Naive thymus-derived CD4-positive, alpha-beta T cell (primary cell): Measurements from ENCODE around the gene DSG4. TPM values are rescaled to one million over a fixed set of nuclear protein-coding genes. Genes with fewer than 3 reads are reported as not detected.
"Not testable (repeated sequence)": the region's sequence is repeated elsewhere in the genome, so short reads cannot be mapped to it uniquely, and the experiment has no call there.

ENCODE experiments used
- ATAC-seq: fragments of 150-1000 bp; cut with Tn5 transposase; 2 replicates; pipeline ENCODE4 v1.10.0; 2021; ENCODE audit warnings: mild to moderate bottlenecking, moderate library complexity
- CTCF ChIA-PET: fragments of 350-600 bp; sonication (Branson Sonifier 250); formaldehyde crosslinking; loops from one replicate; lab custom pipeline; 2021; ENCODE audit warnings: antibody characterized with exemption; lab: Charles Lee
- POLR2A ChIA-PET: fragments of 350-600 bp; sonication (Branson Sonifier 250); formaldehyde crosslinking; loops from one replicate; lab custom pipeline; 2021; ENCODE audit warnings: antibody characterized with exemption, inconsistent platforms; lab: Charles Lee
- DNase-seq, 9 donors: peaks; one replicate each; pipeline versions ENCODE4 v3.0.0 to v3.0.0-alpha.2; 2020 to 2022; ENCODE audit warnings: mixed read lengths in 1 of 9
- H3K27ac ChIP-seq: one replicate; pipeline ENCODE4 v1.7.0; 2013; ENCODE audit warnings: mild to moderate bottlenecking, low read depth, low read length, moderate library complexity
- H3K27me3 ChIP-seq, 2 donors: one replicate each; pipeline ENCODE4 v1.7.0; 2013; ENCODE audit warnings: low read length in 2 of 2, mild to moderate bottlenecking in 2 of 2, moderate library complexity in 2 of 2; ENCODE audit not compliant: control insufficient read depth in 2 of 2, insufficient read depth in 2 of 2
- H3K36me3 ChIP-seq, 3 experiments: 1 replicate in 2 of 3; 2 replicates in 1 of 3; pipeline ENCODE4 v1.7.0; 2013; ENCODE audit warnings: low read length in 3 of 3, mild to moderate bottlenecking in 3 of 3, moderate library complexity in 1 of 3; ENCODE audit not compliant: insufficient read depth in 3 of 3, control insufficient read depth in 2 of 3
- H3K4me1 ChIP-seq, 2 donors: one replicate each; pipeline ENCODE4 v1.7.0; 2013; ENCODE audit warnings: low read length in 2 of 2, mild to moderate bottlenecking in 2 of 2, moderate library complexity in 1 of 2; ENCODE audit not compliant: control insufficient read depth in 2 of 2, insufficient read depth in 2 of 2
- H3K4me3 ChIP-seq: 2 replicates; pipeline ENCODE4 v1.7.0; 2013; ENCODE audit warnings: mild to moderate bottlenecking, low read length
- H3K9me3 ChIP-seq, 3 experiments: 1 replicate in 2 of 3; 2 replicates in 1 of 3; pipeline ENCODE4 v1.7.0; 2013; ENCODE audit warnings: low read length in 3 of 3; ENCODE audit not compliant: control insufficient read depth in 2 of 3
- H3K27ac Mint-ChIP-seq, 9 donors: one replicate each; pipeline ENCODE4 v1.8.0; 2020 to 2022; ENCODE audit warnings: mixed read lengths in 9 of 9, mild to moderate bottlenecking in 8 of 9, moderate library complexity in 5 of 9, inconsistent platforms in 2 of 9
- H3K27me3 Mint-ChIP-seq, 5 donors: one replicate each; pipeline ENCODE4 v1.8.0; 2021 to 2022; ENCODE audit warnings: mixed read lengths in 5 of 5, mild to moderate bottlenecking in 1 of 5
- H3K36me3 Mint-ChIP-seq, 5 donors: one replicate each; pipeline ENCODE4 v1.8.0; 2020 to 2022; ENCODE audit warnings: mixed read lengths in 5 of 5, mild to moderate bottlenecking in 3 of 5, inconsistent platforms in 1 of 5
- H3K4me1 Mint-ChIP-seq, 7 donors: one replicate each; pipeline ENCODE4 v1.8.0; 2020 to 2022; ENCODE audit warnings: mixed read lengths in 7 of 7, mild to moderate bottlenecking in 3 of 7, inconsistent platforms in 1 of 7
- H3K4me3 Mint-ChIP-seq, 10 donors: one replicate each; pipeline ENCODE4 v1.8.0; 2020 to 2022; ENCODE audit warnings: mild to moderate bottlenecking in 10 of 10, mixed read lengths in 10 of 10, moderate library complexity in 6 of 10, inconsistent platforms in 2 of 10
- H3K9me3 Mint-ChIP-seq, 11 donors: one replicate each; pipeline ENCODE4 v1.8.0; 2020 to 2022; ENCODE audit warnings: mixed read lengths in 11 of 11, mild to moderate bottlenecking in 4 of 11, inconsistent platforms in 1 of 11, moderate library complexity in 1 of 11
- intact Hi-C, 2 donors: fragments of 100-400 bp; cut with micrococcal nuclease; formaldehyde crosslinking; loops; one replicate each; pipeline ENCODE4 v1.15.1; 2023
- polyA plus RNA-seq, 2 donors: library from polyadenylated mRNA; unstranded; fragments of 300-500 nt; fragmentation: Illumina TruSeq; gene quantifications; one replicate each; pipeline ENCODE4 v1.2.3, GENCODE V29; 2021
- total RNA-seq, 6 experiments: library from RNA in 5 of 6; stranded (reverse) in 5 of 6; gene quantifications; 1 replicate in 5 of 6; 2 replicates in 1 of 6; pipeline ENCODE4 v1.2.3 and lab custom pipeline; 2021 to 2026

DSG4 gene
- not detected for total RNA-seq
- polyA plus RNA-seq = not detected
- not detected for total RNA-seq (lab: John Stamatoyannopoulos, UW)

DNA sequence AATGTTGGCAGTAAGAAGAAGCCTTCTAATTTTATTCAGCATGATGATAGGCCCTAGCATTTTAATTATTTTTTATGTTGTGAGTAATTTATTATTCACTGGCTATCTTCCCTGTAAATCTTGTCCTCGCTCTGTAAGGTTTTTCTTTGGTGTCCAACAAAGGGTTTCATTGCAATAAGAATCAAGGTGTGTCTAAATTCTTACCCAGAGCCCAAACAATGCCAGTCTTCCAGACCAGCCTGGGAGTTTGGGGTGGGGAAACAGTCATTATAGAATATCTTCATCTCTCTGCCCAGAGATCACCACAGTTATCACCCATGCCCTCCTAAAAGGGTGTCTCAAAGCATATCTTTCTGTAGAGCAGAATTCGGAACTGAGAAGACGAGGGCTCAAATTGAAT is at the start of gene DSG4:
Gene DSG4 (plus strand): TSS at position 301 of the 400 bp plus-strand sequence. CDS start 135 bp downstream, outside the sequence.
- DNase-seq (no peak), ATAC-seq (no peak)
- H3K27ac Mint-ChIP-seq = no peak within 1 kb of the TSS
- peaks cover 0 to 4% (median 0%) of the 10 kb centered on the region in 11 donors for H3K9me3 Mint-ChIP-seq
- Histone ChIP-seq H3K27me3 (no peaks in the 10 kb centered on the region), H3K4me3 (no peak within 1 kb of the TSS), H3K9me3 (no peaks in the 10 kb centered on the region), H3K4me1 (no peaks in the 10 kb centered on the region), H3K27ac (no peak within 1 kb of the TSS), H3K36me3 (no peaks in the 10 kb centered on the region)
- POLR2A ChIA-PET = no interaction called here
- H3K4me1 Mint-ChIP-seq = no peaks in the 10 kb centered on the region
- intact Hi-C loops = no loop called here
- H3K27me3 Mint-ChIP-seq = no peaks in the 10 kb centered on the region
- CTCF ChIA-PET = no interaction called here
- H3K36me3 Mint-ChIP-seq = no peaks in the 10 kb centered on the region
- H3K4me3 Mint-ChIP-seq = no peak within 1 kb of the TSS

DNA sequence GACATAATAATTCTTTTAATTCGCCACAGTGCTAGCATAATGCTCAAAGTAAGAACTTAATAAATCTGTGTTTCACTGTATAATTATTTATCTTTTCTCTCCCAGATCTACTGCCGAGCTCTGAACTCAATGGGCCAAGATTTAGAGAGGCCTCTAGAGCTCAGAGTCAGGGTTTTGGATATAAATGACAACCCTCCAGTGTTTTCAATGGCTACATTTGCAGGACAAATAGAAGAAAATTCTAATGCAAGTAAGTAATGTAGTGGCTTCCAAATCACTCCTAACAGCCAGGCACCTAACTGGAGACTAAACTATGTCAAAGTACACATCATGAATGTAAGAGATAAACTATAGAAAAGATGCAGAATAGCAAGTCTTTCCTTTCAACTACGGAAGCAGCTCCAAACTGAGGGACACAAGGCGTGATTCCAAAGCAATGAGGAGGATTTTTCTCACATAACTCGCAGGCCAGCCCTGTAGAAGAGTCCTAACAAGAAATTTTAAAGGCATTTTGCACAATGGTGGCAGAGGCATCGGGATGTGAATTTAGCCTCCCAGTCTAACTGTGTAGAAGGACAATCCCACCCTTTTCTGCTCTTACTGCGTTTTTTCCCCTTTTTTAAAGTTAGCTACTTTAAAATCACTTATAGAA is 46.7 kb upstream of the DSG4 start:
- no peak overlapping the region for H3K4me3 Mint-ChIP-seq
- H3K27me3 ChIP-seq = no peaks in the 10 kb centered on the region
- H3K27me3 Mint-ChIP-seq = no peaks in the 10 kb centered on the region
- DNase-seq (no peak), ATAC-seq (no peak)
- CTCF ChIA-PET = no interaction called here
- H3K4me1 ChIP-seq = no peaks in the 10 kb centered on the region
- no peak overlapping the region for H3K4me3 ChIP-seq
- intact Hi-C loops = no loop called here
- H3K36me3 ChIP-seq = no peaks in the 10 kb centered on the region
- POLR2A ChIA-PET = no interaction called here
- no peaks in the 10 kb centered on the region for H3K9me3 ChIP-seq
- H3K27ac Mint-ChIP-seq = no peak overlapping the region
- no peak overlapping the region for H3K27ac ChIP-seq
- H3K36me3 Mint-ChIP-seq = no peaks in the 10 kb centered on the region
- H3K4me1 Mint-ChIP-seq = peaks cover 0 to 2% (median 0%) of the 10 kb centered on the region in 7 donors
- peaks cover 0 to 3% (median 0%) of the 10 kb centered on the region in 11 donors for H3K9me3 Mint-ChIP-seq

- H3K27me3 ChIP-seq = no peaks in the 10 kb centered on the region
- no peaks in the 10 kb centered on the region for H3K9me3 ChIP-seq
- no peaks in the 10 kb centered on the region for H3K27me3 Mint-ChIP-seq
- H3K4me1 ChIP-seq = no peaks in the 10 kb centered on the region
- no peak overlapping the region for H3K27ac Mint-ChIP-seq
- ChIA-PET CTCF (no interaction called here), POLR2A (no interaction called here)
- H3K36me3 Mint-ChIP-seq = no peaks in the 10 kb centered on the region
- no peak overlapping the region for H3K27ac ChIP-seq
- intact Hi-C loops = no loop called here
- H3K4me3 ChIP-seq = no peak overlapping the region
- H3K9me3 Mint-ChIP-seq = peaks cover 0 to 13% (median 0%) of the 10 kb centered on the region in 11 donors
- no peak for DNase-seq
- no peak overlapping the region for H3K4me3 Mint-ChIP-seq
- no peaks in the 10 kb centered on the region for H3K4me1 Mint-ChIP-seq
- ATAC-seq = no peak
- no peaks in the 10 kb centered on the region for H3K36me3 ChIP-seq
These were observed 33.1 kb upstream of the DSG4 start for GRCh38 chr18:31343454-31343853.

DNA sequence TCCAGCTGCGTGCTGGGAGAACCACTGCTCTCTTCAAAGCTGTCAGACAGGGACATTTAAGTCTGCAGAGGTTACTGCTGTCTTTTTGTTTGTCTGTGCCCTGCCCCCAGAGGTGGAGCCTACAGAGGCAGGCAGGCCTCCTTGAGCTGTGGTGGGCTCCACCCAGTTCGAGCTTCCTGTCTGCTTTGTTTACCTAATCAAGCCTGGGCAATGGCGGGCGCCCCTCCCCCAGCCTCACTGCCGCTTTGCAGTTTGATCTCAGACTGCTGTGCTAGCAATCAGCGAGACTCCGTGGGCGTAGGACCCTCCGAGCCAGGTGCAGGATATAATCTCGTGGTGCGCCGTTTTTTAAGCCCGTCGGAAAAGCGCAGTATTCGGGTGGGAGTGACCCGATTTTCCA is 23.2 kb upstream of the DSG4 start:
- H3K27me3 ChIP-seq, H3K27ac ChIP-seq, H3K27ac Mint-ChIP-seq, H3K4me3 ChIP-seq, CTCF ChIA-PET, H3K27me3 Mint-ChIP-seq, H3K9me3 Mint-ChIP-seq, H3K36me3 Mint-ChIP-seq, H3K9me3 ChIP-seq, ATAC-seq, H3K4me3 Mint-ChIP-seq, POLR2A ChIA-PET, H3K4me1 Mint-ChIP-seq, intact Hi-C loops, DNase-seq, H3K4me1 ChIP-seq, H3K36me3 ChIP-seq: not testable (repeated sequence)

DNA sequence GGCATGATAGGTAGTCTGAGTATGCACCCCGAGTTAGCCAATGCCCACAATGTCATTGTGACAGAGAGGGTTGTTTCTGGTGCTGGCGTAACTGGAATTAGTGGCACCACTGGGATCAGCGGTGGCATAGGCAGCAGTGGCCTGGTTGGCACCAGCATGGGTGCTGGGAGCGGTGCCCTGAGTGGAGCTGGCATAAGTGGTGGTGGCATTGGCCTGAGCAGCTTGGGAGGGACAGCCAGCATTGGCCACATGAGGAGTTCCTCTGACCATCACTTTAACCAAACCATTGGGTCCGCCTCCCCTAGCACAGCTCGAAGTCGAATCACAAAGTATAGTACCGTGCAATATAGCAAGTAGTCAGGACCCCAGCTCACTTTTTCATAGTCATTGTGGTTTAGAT is 21.6 kb upstream of the DSG4 start:
- Mint-ChIP-seq H3K36me3 (peaks cover 0 to 7% (median 0%) of the 10 kb centered on the region in 5 donors), H3K27me3 (no peaks in the 10 kb centered on the region), H3K4me1 (no peaks in the 10 kb centered on the region), H3K4me3 (no peak overlapping the region), H3K27ac (no peak overlapping the region), H3K9me3 (peaks cover 0 to 6% (median 0%) of the 10 kb centered on the region in 11 donors)
- intact Hi-C loops = no loop called here
- CTCF ChIA-PET = no interaction called here
- Histone ChIP-seq H3K4me3 (no peak overlapping the region), H3K36me3 (no peaks in the 10 kb centered on the region), H3K4me1 (no peaks in the 10 kb centered on the region), H3K9me3 (no peaks in the 10 kb centered on the region), H3K27me3 (no peaks in the 10 kb centered on the region), H3K27ac (no peak overlapping the region)
- DNase-seq (no peak), ATAC-seq (no peak)
- POLR2A ChIA-PET = no interaction called here

DNA sequence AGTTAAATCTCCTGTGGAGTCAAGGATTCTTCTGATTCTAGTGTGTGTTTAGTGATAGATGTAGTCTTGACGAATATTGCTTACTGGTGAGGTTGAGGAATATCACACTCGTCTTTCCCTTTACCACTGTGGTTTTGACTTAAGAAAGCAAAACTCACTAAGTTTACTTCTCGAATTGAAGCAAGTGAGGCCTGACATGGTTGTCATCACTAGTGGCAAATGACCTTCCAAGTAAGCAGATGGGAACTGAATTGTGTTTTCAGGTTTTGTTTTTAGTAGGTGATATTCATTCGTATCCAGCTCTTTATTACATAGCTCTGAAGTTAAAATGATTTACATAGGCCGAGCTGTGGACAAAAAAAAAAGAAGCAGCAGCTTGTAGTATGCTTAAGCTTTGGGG is 20.6 kb upstream of the DSG4 start:
- intact Hi-C loops = no loop called here
- POLR2A ChIA-PET = no interaction called here

GRCh38 chr18:31364190-31364589 is 12.4 kb upstream of the DSG4 start:
- Mint-ChIP-seq H3K4me1 (no peaks in the 10 kb centered on the region), H3K4me3 (no peak overlapping the region), H3K27me3 (no peaks in the 10 kb centered on the region), H3K36me3 (no peaks in the 10 kb centered on the region), H3K9me3 (peaks cover 0 to 11% (median 3%) of the 10 kb centered on the region in 11 donors), H3K27ac (no peak overlapping the region)
- ChIA-PET CTCF (no interaction called here), POLR2A (no interaction called here)
- no peaks in the 10 kb centered on the region for H3K27me3 ChIP-seq
- no peaks in the 10 kb centered on the region for H3K36me3 ChIP-seq
- intact Hi-C loops = no loop called here
- H3K4me3 ChIP-seq = no peak overlapping the region
- no peak for DNase-seq
- H3K27ac ChIP-seq = no peak overlapping the region
- no peak for ATAC-seq
- no peaks in the 10 kb centered on the region for H3K4me1 ChIP-seq
- no peaks in the 10 kb centered on the region for H3K9me3 ChIP-seq

More for the DNA sequence above, 20.6 kb upstream of the DSG4 start:
- no peaks in the 10 kb centered on the region for H3K9me3 ChIP-seq
- Mint-ChIP-seq H3K4me3 (no peak overlapping the region), H3K27ac (no peak overlapping the region), H3K9me3 (peaks cover 0 to 6% (median 0%) of the 10 kb centered on the region in 11 donors), H3K36me3 (peaks cover 0 to 7% (median 0%) of the 10 kb centered on the region in 5 donors), H3K4me1 (no peaks in the 10 kb centered on the region), H3K27me3 (no peaks in the 10 kb centered on the region)
- DNase-seq (no peak), ATAC-seq (no peak)
- H3K27me3 ChIP-seq = no peaks in the 10 kb centered on the region
- no peaks in the 10 kb centered on the region for H3K36me3 ChIP-seq
- H3K27ac ChIP-seq = no peak overlapping the region
- CTCF ChIA-PET = no interaction called here
- H3K4me3 ChIP-seq = no peak overlapping the region
- H3K4me1 ChIP-seq = no peaks in the 10 kb centered on the region
